RWPE2 (cell line): ENCODE results near the gene LPCAT2.

ENCODE experiments used
- ATAC-seq: fragments of 200-7000 bp; cut with Tn5 transposase; 3 replicates; pipeline ENCODE4 v1.9.1; 2021; ENCODE audit warnings: low read depth
- DNase-seq: peaks from one replicate; pipeline ENCODE4 v3.0.0-alpha.2; 2020; ENCODE audit warnings: low spot score
- H3K27ac ChIP-seq: fragments of 450-650 bp; 2 replicates; pipeline ENCODE4 v1.5.1; 2017; ENCODE audit warnings: mild to moderate bottlenecking; ENCODE audit not compliant: poor library complexity, severe bottlenecking
- H3K27me3 ChIP-seq: fragments of 250-450 bp; sonication (Bioruptor Pico); 2 replicates; pipeline ENCODE4 v1.5.1; 2021; ENCODE audit warnings: mild to moderate bottlenecking, moderate library complexity; ENCODE audit not compliant: insufficient read depth, poor library complexity, severe bottlenecking
- H3K36me3 ChIP-seq: fragments of 250-450 bp; sonication (Bioruptor Pico); 2 replicates; pipeline ENCODE4 v1.5.1; 2020; ENCODE audit warnings: low read depth, mild to moderate bottlenecking, moderate library complexity
- H3K4me1 ChIP-seq: fragments of 250-450 bp; sonication (Bioruptor Pico); 2 replicates; pipeline ENCODE4 v1.5.1; 2021; ENCODE audit warnings: mild to moderate bottlenecking, moderate library complexity; ENCODE audit not compliant: insufficient read depth, poor library complexity, severe bottlenecking
- H3K4me3 ChIP-seq: fragments of 250-450 bp; sonication (Bioruptor Pico); 2 replicates; pipeline ENCODE4 v1.5.1; 2021; ENCODE audit warnings: mild to moderate bottlenecking, moderate library complexity; ENCODE audit not compliant: severe bottlenecking
- H3K9me3 ChIP-seq: fragments of 250-450 bp; sonication (Bioruptor Pico); 2 replicates; pipeline ENCODE4 v1.5.1; 2021; ENCODE audit warnings: mild to moderate bottlenecking, moderate library complexity; ENCODE audit not compliant: severe bottlenecking
- CTCF ChIP-seq: fragments of 450-650 bp; IDR thresholded peaks from one replicate; pipeline ENCODE4 v1.5.1; 2017; ENCODE audit warnings: mild to moderate bottlenecking, moderate library complexity; ENCODE audit not compliant: poor library complexity, severe bottlenecking

Gene LPCAT2

GRCh38 chr16:55542459-55543082 is 33.7 kb downstream of the LPCAT2 start:
- Histone ChIP-seq H3K27me3 (no peaks in the 10 kb centered on the region), H3K9me3 (no peaks in the 10 kb centered on the region), H3K4me1 (peaks cover 3% of the 10 kb centered on the region), H3K27ac (peak overlapping the region; percentile 25), H3K4me3 (no peak overlapping the region), H3K36me3 (peaks cover 24% of the 10 kb centered on the region)
- DNase-seq = no peak
- peak; percentile 86 for ATAC-seq
- TF ChIP-seq CTCF = no peak

DNA sequence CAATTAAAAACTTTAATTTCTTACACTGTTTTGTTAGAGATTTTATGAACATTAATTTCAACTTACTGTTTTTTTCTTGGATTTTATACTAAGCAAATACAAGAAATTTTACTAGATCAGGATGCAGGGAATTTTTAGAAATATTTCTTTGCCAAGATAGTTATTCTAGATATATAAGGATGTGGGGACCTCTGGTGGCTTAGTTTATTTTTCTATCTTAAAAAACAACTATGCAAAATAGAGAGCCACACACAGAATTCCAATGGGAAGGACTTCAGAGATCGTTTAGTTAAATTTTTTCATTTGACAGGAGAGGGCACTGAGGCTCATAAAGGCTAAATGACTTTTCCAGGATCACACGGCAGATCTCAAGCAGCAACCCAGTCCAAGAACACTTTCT is 34.6 kb downstream of the LPCAT2 start:
- H3K4me1 ChIP-seq = peaks cover 3% of the 10 kb centered on the region
- no peak overlapping the region for H3K27ac ChIP-seq
- no peaks in the 10 kb centered on the region for H3K9me3 ChIP-seq
- no peaks in the 10 kb centered on the region for H3K27me3 ChIP-seq
- TF ChIP-seq CTCF = peak; percentile 62
- H3K36me3 ChIP-seq = peaks cover 24% of the 10 kb centered on the region; the same call in 1 of the 2 replicates
- no peak overlapping the region for H3K4me3 ChIP-seq
- DNase-seq (no peak), ATAC-seq (peak; percentile 63)

GRCh38 chr16:55552621-55553020 is 43.7 kb downstream of the LPCAT2 start:
- peak; percentile 94 for ATAC-seq
- peaks cover 37% of the 10 kb centered on the region for H3K36me3 ChIP-seq
- TF ChIP-seq CTCF = no peak

GRCh38 chr16:55555436-55555835 is 46.6 kb downstream of the LPCAT2 start:
- Histone ChIP-seq H3K27me3 (no peaks in the 10 kb centered on the region), H3K36me3 (peaks cover 36% of the 10 kb centered on the region), H3K4me1 (peaks cover 55% of the 10 kb centered on the region), H3K9me3 (no peaks in the 10 kb centered on the region), H3K4me3 (no peak overlapping the region), H3K27ac (peak overlapping the region; percentile 35)
- TF ChIP-seq CTCF = no peak
- DNase-seq = no peak
- ATAC-seq = peak; percentile 37; the same call in 2 of the 3 replicates

More at GRCh38 chr16:55552621-55553020, 43.7 kb downstream of the LPCAT2 start:
- no peak for DNase-seq
- peaks cover 37% of the 10 kb centered on the region for H3K4me1 ChIP-seq
- no peak overlapping the region for H3K4me3 ChIP-seq
- no peaks in the 10 kb centered on the region for H3K9me3 ChIP-seq
- peak overlapping the region; percentile 73 for H3K27ac ChIP-seq
- H3K27me3 ChIP-seq = no peaks in the 10 kb centered on the region

DNA sequence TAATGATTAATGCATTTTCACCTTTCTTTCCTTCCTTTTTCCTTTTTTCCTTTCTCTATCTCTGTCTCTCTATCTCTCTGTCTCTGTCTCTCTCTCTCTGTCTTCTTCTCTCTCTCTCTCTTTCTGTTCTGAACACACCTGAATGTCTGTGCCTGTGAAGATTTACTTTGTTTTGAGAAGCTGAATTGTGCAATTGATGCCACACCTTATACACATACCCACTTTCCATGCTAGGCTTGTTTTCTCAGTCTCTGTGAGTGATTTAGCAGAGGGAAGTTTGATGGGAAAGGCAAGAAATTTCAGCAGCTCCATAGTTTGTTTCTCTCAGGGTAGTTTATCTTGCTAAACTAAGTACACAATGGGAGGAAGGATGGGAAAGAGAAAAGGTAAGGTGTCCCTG is 48.3 kb downstream of the LPCAT2 start:
- ATAC-seq = no peak
- no peak for DNase-seq
- Histone ChIP-seq H3K36me3 (peaks cover 27% of the 10 kb centered on the region), H3K27me3 (no peaks in the 10 kb centered on the region), H3K27ac (no peak overlapping the region), H3K4me1 (peaks cover 54% of the 10 kb centered on the region), H3K4me3 (no peak overlapping the region), H3K9me3 (no peaks in the 10 kb centered on the region)
- TF ChIP-seq CTCF = no peak
